GM20000 (cell line): ENCODE measurements around the gene SLC45A3.
A peak's percentile ranks its signal among the peaks of the same experiment; 100 is the strongest.

Source experiments
- DNase-seq: peaks from one replicate; pipeline ENCODE4 v3.0.0; 2012; ENCODE audit warnings: low spot score
- TF ChIP-seq, protein P1 (sequence below): IDR thresholded peaks from 2 replicates; pipeline ENCODE4 v1.5.1; 2012; ENCODE audit warnings: mild to moderate bottlenecking, control low read depth; ENCODE audit errors: extremely low read depth, missing control alignments

SLC45A3 gene

DNA sequence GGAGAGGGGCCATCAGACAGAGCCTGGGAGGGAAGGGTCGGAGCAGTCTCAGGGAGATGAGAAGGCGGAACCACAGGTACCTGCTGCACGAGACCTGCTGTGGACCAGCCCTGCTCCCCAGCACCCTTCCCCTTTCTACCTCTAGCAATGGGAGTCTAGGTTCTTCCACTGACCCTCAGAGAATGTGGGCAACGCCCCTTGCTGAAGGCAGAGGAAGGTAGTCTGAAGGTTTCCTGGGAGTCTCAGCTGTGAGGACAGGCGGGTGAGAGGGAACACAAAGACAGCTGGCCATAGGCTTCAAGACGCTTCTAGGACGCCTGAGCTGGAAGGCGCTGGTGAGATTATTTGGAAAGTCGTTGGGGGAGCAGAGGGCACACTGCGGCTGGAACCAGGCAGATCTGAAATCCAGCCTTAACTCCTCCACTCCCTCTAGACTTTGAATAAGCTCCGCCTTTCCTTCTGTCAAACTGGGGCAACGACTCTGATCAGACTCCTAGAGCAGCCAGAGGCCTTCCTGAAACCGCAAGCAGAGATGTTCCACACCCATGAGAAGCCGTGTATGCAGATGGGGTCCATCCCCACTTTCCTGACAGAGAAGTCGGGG is 18.1 kb downstream of the SLC45A3 start:
- no peak for DNase-seq
- TF ChIP-seq, protein P1, sequence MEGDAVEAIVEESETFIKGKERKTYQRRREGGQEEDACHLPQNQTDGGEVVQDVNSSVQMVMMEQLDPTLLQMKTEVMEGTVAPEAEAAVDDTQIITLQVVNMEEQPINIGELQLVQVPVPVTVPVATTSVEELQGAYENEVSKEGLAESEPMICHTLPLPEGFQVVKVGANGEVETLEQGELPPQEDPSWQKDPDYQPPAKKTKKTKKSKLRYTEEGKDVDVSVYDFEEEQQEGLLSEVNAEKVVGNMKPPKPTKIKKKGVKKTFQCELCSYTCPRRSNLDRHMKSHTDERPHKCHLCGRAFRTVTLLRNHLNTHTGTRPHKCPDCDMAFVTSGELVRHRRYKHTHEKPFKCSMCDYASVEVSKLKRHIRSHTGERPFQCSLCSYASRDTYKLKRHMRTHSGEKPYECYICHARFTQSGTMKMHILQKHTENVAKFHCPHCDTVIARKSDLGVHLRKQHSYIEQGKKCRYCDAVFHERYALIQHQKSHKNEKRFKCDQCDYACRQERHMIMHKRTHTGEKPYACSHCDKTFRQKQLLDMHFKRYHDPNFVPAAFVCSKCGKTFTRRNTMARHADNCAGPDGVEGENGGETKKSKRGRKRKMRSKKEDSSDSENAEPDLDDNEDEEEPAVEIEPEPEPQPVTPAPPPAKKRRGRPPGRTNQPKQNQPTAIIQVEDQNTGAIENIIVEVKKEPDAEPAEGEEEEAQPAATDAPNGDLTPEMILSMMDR: no peak

DNA sequence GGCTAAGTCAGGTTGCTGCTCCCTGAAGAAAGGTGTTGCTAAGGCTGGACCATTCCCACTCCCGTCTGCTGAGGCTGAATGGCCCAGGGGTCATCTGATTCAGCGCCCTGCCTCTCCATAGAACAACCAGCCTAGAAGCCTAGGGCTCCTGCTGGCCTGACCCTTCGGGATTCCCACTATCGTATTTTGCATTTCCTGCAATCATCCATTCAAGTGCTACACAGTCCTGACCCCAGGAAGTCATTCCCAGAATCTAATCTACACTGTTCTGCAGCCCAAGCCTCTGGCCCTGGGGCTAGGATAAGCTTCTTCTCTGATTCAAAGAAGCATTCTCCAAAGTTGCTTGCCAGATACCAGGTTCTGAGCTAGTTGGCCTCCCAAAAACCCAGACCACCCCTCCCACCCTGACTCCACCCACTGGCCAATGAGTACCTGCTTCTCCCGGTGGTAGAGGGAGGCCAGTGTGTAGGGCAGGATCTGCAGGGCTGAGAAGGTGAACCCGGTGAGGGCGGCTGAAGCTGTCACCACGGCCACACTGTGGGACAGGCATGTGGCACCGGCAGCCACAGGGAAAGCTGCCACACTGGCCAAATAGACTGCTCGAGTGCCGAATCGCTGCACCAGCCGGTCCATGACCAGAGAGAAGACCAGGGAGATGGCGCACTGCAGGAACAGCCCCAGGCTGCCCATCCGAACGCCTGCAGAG is 18.7 kb downstream of the SLC45A3 start:
- TF ChIP-seq, protein P1: no peak
- no peak for DNase-seq

DNA sequence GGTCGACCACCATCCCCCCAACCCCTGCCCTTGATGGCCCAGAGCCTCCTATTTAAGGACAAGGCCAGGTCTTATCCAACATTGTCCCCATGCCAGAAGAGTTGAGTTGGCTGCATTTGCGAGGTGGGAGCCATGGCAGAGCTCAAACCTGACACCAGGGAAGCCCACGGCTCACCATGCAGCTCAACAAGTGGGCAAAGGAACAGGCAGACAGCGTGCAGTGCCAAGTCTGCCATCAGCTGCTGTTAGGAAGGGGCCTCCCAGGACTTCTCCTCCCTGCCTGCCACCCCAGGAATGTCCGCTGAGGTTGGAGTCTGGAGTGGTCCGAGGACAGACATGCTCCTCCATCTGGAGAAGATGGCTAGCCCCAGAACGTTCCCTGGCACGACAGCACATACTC is 19.9 kb downstream of the SLC45A3 start:
- TF ChIP-seq, protein P1: no peak
- DNase-seq: no peak

DNA sequence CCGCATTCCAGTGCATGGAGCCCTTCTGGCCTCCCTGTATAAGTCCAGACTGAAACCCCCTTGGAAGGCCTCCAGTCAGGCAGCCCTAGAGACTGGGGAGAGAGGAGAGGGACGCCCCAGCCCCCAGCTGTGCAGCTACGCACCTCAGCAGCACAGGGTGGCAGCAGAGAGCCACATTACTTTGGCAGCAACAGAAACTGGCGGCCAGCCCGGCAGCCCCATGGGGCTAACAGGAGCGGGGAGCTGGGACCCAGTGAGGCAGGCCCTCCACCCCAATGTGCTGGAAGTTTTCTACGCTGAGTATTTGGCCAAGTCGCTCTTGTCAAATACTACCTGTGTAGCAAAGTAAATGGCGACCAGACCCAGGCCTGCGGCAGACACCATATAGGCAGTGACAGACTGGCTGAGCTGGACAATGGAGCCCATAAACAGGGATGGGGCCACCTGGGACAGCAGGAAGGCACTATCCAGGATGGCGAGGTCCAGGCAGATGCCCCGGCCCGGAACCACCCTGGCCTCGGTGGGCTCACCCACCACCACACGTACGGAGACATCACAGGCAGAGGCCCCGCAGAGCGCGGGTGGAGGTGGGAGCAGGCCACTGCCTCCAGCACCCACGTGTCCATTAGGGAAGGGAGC is 21.2 kb downstream of the SLC45A3 start:
- peak; percentile 90 for DNase-seq
- TF ChIP-seq, protein P1: peak; percentile 95

DNA sequence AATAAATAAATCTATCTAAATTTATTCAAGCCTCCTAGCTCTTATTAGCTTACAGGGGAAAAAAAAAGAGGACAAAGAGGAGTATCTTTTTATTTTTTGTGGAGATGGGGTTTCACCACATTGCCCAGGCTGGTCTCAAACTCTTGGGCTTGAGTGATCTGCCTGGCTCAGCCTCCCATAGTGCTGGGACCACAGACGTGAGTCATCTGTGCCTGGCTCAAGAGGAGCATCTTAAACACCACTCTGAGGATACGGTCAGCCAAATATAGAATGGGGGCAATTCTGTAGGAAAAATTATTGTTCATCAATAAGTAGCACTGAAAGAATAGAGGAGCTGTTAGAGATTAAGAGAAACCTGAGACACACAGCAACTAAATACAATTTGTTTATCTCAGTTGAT is 24.1 kb downstream of the SLC45A3 start:
- no peak for DNase-seq
- TF ChIP-seq, protein P1: no peak

DNA sequence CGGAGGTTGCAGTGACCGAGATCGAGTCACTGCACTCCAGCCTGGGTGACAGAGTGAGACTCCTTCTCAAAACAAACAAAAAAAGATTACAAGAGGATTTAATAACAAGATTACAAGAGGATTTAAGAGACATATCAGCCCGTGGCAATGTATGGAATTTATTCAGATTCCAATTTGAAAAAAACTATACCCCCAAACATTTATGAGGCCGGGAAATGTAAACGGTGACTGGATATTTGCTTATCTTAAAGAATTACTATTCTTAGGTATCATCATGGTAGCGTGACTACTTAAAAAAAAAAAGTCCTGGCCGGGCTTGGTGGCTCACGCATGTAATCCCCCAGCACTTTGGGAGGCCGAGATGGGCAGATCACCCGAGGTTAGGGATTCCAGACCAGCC is 27.3 kb downstream of the SLC45A3 start:
- TF ChIP-seq, protein P1: no peak
- DNase-seq: no peak

DNA sequence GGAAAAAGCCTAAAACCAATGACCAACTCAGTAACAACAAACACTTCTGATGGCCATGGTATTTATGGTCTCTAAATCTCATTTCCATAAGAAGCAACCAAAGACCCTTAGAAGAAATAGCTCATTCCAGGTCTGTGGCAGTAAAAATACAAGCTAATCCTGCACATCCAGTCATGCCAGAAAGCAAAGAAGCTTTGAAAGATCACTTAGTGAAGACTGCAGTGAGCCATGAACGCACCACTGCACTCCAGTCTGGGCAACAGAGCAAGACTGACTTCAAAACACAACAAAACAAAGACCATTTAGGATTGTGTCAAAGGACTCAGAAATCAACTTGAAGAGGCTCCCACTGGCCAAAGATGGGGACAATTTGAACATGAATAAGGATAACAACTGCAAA is 30.1 kb downstream of the SLC45A3 start:
- TF ChIP-seq, protein P1: no peak
- DNase-seq: no peak
